GM12878 (cell line): ENCODE results near the gene IL22RA2. TPM values are rescaled to one million over a fixed set of nuclear protein-coding genes. Genes with fewer than 3 reads are reported as not detected.

ENCODE experiments used
- GABPA ChIP-seq: IDR thresholded peaks from 2 replicates; pipeline ENCODE4 v1.6.1; 2014; ENCODE audit warnings: antibody characterized with exemption, low read depth, mild to moderate bottlenecking, inconsistent platforms
- MEF2B ChIP-seq: fragments of 450-650 bp; IDR thresholded peaks from 2 replicates; pipeline ENCODE4 v1.6.1; 2018; ENCODE audit warnings: mild to moderate bottlenecking, moderate library complexity; ENCODE audit not compliant: partially characterized antibody, poor library complexity, severe bottlenecking
- MYC ChIP-seq: IDR thresholded peaks from 2 replicates; pipeline ENCODE4 v1.6.1; 2011; ENCODE audit warnings: mild to moderate bottlenecking, low read length, moderate library complexity, inconsistent platforms; ENCODE audit not compliant: insufficient read depth, insufficient replicate concordance, insufficient read length, severe bottlenecking
- POLR2AphosphoS5 ChIP-seq: IDR thresholded peaks from 2 replicates; pipeline ENCODE4 v1.6.1; 2011; ENCODE audit warnings: mild to moderate bottlenecking, low read length, inconsistent platforms
- POU2F2 ChIP-seq: IDR thresholded peaks from 3 replicates; pipeline ENCODE4 v1.6.1; 2011; ENCODE audit warnings: low read depth, mild to moderate bottlenecking, low read length, borderline replicate concordance
- RAD21 ChIP-seq: IDR thresholded peaks from 2 replicates; pipeline ENCODE4 v1.6.1; 2011; ENCODE audit warnings: mild to moderate bottlenecking, low read depth, low read length, moderate library complexity; ENCODE audit not compliant: insufficient read depth
- STAT3 ChIP-seq: IDR thresholded peaks from 2 replicates; pipeline ENCODE4 v1.6.1; 2011; ENCODE audit warnings: low read depth, low read length, improper control_type of control experiment
- TARDBP ChIP-seq: IDR thresholded peaks from 2 replicates; pipeline ENCODE4 v1.6.1; 2016; ENCODE audit warnings: borderline replicate concordance
- WRNIP1 ChIP-seq: IDR thresholded peaks from 2 replicates; pipeline ENCODE4 v1.6.1; 2011; ENCODE audit warnings: low read depth, low read length, improper control_type of control experiment, borderline replicate concordance
- ZBED1 ChIP-seq: IDR thresholded peaks from 2 replicates; pipeline ENCODE4 v1.6.1; 2016; ENCODE audit warnings: borderline replicate concordance
- polyA plus RNA-seq, 11 experiments: library from polyadenylated mRNA; depleted of rRNA in 4 of 11; unstranded in 6 of 11; stranded (reverse) in 5 of 11; fragments of >200 nt; fragmentation: Nextera tagmentation in 4 of 11; fragmentation: Illumina TruSeq in 1 of 11; extraction: Ambion mirVana in 4 of 11; extraction: Trizol in 1 of 11; gene quantifications; 1 replicate in 1 of 11; 2 replicates in 10 of 11; pipeline versions ENCODE4 v1.2.1 to v1.2.3, GENCODE V29; 2011 to 2016; ENCODE audit warnings: inconsistent platforms in 2 of 11, missing spikeins in 2 of 11, low read depth in 1 of 11
- total RNA-seq, 4 experiments: library from RNA; depleted of rRNA in 3 of 4; stranded (reverse); fragments of >200 nt in 3 of 4; fragmentation: Illumina TruSeq in 1 of 4; extraction: Trizol in 1 of 4; gene quantifications; 2 replicates each; pipeline versions ENCODE4 v1.2.1 to v1.2.3, GENCODE V29; 2013 to 2021
- TF ChIP-seq, protein P1 (sequence below): fragments of 450-650 bp; formaldehyde crosslinking; IDR thresholded peaks from 2 replicates; pipeline ENCODE4 v1.4.0; 2022; ENCODE audit warnings: mild to moderate bottlenecking, moderate library complexity
- TF ChIP-seq, protein P2 (sequence below): fragments of 450-650 bp; IDR thresholded peaks from 2 replicates; pipeline ENCODE4 v1.6.1; 2017; ENCODE audit warnings: borderline replicate concordance

IL22RA2 gene
- total and polyA plus RNA-seq, 10 of the 15 experiments (the other 5 are each of a cell fraction or from before 2014, with no cell fraction given): 0.05 to 0.22 (median 0.09) TPM; not detected in 3

GRCh38 chr6:137095651-137096238 is 77.7 kb downstream of the IL22RA2 start (continued):
- TF ChIP-seq, protein P1, sequence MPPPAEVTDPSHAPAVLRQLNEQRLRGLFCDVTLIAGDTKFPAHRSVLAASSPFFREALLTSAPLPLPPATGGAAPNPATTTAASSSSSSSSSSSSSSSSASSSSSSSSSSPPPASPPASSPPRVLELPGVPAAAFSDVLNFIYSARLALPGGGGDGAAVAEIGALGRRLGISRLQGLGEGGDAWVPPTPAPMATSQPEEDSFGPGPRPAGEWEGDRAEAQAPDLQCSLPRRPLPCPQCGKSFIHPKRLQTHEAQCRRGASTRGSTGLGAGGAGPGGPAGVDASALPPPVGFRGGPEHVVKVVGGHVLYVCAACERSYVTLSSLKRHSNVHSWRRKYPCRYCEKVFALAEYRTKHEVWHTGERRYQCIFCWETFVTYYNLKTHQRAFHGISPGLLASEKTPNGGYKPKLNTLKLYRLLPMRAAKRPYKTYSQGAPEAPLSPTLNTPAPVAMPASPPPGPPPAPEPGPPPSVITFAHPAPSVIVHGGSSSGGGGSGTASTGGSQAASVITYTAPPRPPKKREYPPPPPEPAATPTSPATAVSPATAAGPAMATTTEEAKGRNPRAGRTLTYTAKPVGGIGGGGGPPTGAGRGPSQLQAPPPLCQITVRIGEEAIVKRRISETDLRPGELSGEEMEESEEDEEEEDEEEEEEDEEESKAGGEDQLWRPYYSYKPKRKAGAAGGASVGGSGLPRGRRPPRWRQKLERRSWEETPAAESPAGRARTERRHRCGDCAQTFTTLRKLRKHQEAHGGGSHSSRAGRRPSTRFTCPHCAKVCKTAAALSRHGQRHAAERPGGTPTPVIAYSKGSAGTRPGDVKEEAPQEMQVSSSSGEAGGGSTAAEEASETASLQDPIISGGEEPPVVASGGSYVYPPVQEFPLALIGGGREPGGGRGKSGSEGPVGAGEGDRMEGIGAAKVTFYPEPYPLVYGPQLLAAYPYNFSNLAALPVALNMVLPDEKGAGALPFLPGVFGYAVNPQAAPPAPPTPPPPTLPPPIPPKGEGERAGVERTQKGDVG (CRISPR knock-in tag): no peak
- TF ChIP-seq TARDBP: no peak
- no peak for TF ChIP-seq WRNIP1
- peak; percentile 90 for TF ChIP-seq MEF2B
- TF ChIP-seq, protein P2, sequence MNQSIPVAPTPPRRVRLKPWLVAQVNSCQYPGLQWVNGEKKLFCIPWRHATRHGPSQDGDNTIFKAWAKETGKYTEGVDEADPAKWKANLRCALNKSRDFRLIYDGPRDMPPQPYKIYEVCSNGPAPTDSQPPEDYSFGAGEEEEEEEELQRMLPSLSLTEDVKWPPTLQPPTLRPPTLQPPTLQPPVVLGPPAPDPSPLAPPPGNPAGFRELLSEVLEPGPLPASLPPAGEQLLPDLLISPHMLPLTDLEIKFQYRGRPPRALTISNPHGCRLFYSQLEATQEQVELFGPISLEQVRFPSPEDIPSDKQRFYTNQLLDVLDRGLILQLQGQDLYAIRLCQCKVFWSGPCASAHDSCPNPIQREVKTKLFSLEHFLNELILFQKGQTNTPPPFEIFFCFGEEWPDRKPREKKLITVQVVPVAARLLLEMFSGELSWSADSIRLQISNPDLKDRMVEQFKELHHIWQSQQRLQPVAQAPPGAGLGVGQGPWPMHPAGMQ: no peak
- peak; percentile 92; the same call in 1 of the 2 replicates for TF ChIP-seq ZBED1
- TF ChIP-seq MYC: no peak
- TF ChIP-seq STAT3: peak; percentile 71; the same call in 1 of the 2 replicates
- peak; percentile 58; the same call in 1 of the 2 replicates for TF ChIP-seq GABPA
- TF ChIP-seq POLR2AphosphoS5: peak; percentile 20; the same call in 1 of the 2 replicates
- peak; percentile 86; the same call in 2 of the 3 replicates for TF ChIP-seq POU2F2
- TF ChIP-seq RAD21: peak; percentile 45
